ENCODE measurements around the gene CRABP1.

- no peak for TF ChIP-seq TP53 (CRISPR knock-in tag; IDR thresholded peaks at IDR 0.05)
- TF ChIP-seq JUN (CRISPR knock-in tag; IDR thresholded peaks at IDR 0.05) = no peak
- no peak for TF ChIP-seq CREB1 (CRISPR knock-in tag; IDR thresholded peaks at IDR 0.05)
- no peak for TF ChIP-seq CTCF (IDR thresholded peaks at IDR 0.05)
Measured at GRCh38 chr15:78334845-78335244, 5.3 kb upstream of the CRABP1 start.
